GM23248 (cell line): Measurements from ENCODE around the gene C3orf18. TPM values are rescaled to one million over a fixed set of nuclear protein-coding genes. Genes with fewer than 3 reads are reported as not detected.

Experiments
- DNase-seq: peaks from one replicate; pipeline ENCODE4 v3.0.0-alpha.2; 2015
- H2AFZ ChIP-seq: fragments of 200-600 bp; sonication (generic); 2 replicates; pipeline ENCODE4 v1.6.1; 2016; ENCODE audit warnings: antibody characterized with exemption
- H3F3A ChIP-seq: fragments of 200-600 bp; sonication (generic); 2 replicates; pipeline ENCODE4 v1.6.1; 2016; ENCODE audit warnings: mild to moderate bottlenecking, antibody characterized with exemption, mixed run types; ENCODE audit not compliant: insufficient read depth
- H3K27ac ChIP-seq: fragments of 200-600 bp; sonication (generic); 2 replicates; pipeline ENCODE4 v1.5.1; 2016; ENCODE audit warnings: mild to moderate bottlenecking
- H3K27me3 ChIP-seq: fragments of 200-600 bp; sonication (generic); replicated peaks from 2 replicates; pipeline ENCODE4 v1.6.1; 2016; ENCODE audit warnings: mild to moderate bottlenecking; ENCODE audit not compliant: insufficient read depth
- H3K36me3 ChIP-seq: fragments of 200-600 bp; sonication (generic); 2 replicates; pipeline ENCODE4 v1.6.1; 2016; ENCODE audit warnings: low read depth, mild to moderate bottlenecking
- H3K4me1 ChIP-seq: fragments of 200-600 bp; sonication (generic); 2 replicates; pipeline ENCODE4 v1.6.1; 2016; ENCODE audit warnings: mild to moderate bottlenecking; ENCODE audit not compliant: insufficient read depth
- H3K4me2 ChIP-seq: fragments of 200-600 bp; sonication (generic); one replicate; pipeline ENCODE4 v1.6.1; 2016; ENCODE audit warnings: mild to moderate bottlenecking; ENCODE audit not compliant: unreplicated experiment
- H3K4me3 ChIP-seq: fragments of 200-600 bp; sonication (generic); 2 replicates; pipeline ENCODE4 v1.5.1; 2016; ENCODE audit warnings: mild to moderate bottlenecking
- H3K79me2 ChIP-seq: fragments of 200-600 bp; sonication (generic); 2 replicates; pipeline ENCODE4 v1.6.1; 2016; ENCODE audit warnings: mild to moderate bottlenecking; ENCODE audit not compliant: insufficient read depth
- H3K9ac ChIP-seq: fragments of 200-600 bp; sonication (generic); 2 replicates; pipeline ENCODE4 v1.6.1; 2016; ENCODE audit warnings: mild to moderate bottlenecking
- H3K9me2 ChIP-seq: fragments of 200-600 bp; sonication (generic); 2 replicates; pipeline ENCODE4 v1.6.1; 2016; ENCODE audit warnings: mixed run types, mild to moderate bottlenecking, moderate library complexity; ENCODE audit not compliant: insufficient read depth
- H3K9me3 ChIP-seq: fragments of 200-600 bp; sonication (generic); one replicate; pipeline ENCODE4 v1.6.1; 2017; ENCODE audit warnings: low read depth
- H4K20me1 ChIP-seq: fragments of 200-600 bp; sonication (generic); 2 replicates; pipeline ENCODE4 v1.6.0; 2016; ENCODE audit not compliant: insufficient read depth
- EZH2 ChIP-seq: fragments of 200-600 bp; sonication (generic); IDR thresholded peaks from 2 replicates; pipeline ENCODE4 v1.6.1; 2018; ENCODE audit warnings: antibody characterized with exemption, mild to moderate bottlenecking; ENCODE audit not compliant: insufficient read depth, poor library complexity, severe bottlenecking
- EZH2phosphoT487 ChIP-seq: fragments of 200-600 bp; sonication (generic); IDR thresholded peaks from 2 replicates; pipeline ENCODE4 v1.6.1; 2018; ENCODE audit warnings: antibody characterized with exemption, moderate library complexity, mild to moderate bottlenecking, low read depth; ENCODE audit not compliant: insufficient read depth
- WGBS, 2 experiments: methylation state at CpG; one replicate each; pipeline ENCODE4 v1.1.6; 2015 to 2017; ENCODE audit warnings: low lambda C conversion rate in 2 of 2, low coverage in 1 of 2; ENCODE audit errors: missing lambda C conversion rate in 2 of 2; 5-methylcytosine and 5-hydroxymethylcytosine counted together
- in situ Hi-C: fragments of 300-500 bp; cut with MboI; formaldehyde crosslinking; loops from 2 replicates; pipeline ENCODE4 v1.15.0; 2020
- polyA plus RNA-seq: library from polyadenylated mRNA; unstranded; fragments of >200 nt; fragmentation: Nextera tagmentation; extraction: Ambion mirVana; gene quantifications from 2 replicates; pipeline ENCODE4 v1.2.1, GENCODE V29; 2016
- total RNA-seq: library from RNA; depleted of rRNA; stranded (reverse); fragments of >200 nt; shearing (Covaris generic); gene quantifications from 2 replicates; pipeline ENCODE4 v1.2.3, GENCODE V29; 2014

Gene C3orf18
- total and polyA plus RNA-seq, 2 experiments from 2014 or later = 17.3 to 17.4 TPM

- WGBS, 2 experiments = 71 to 75% methylated on average over 9 of the region's 9 CpGs
- H3K27me3 ChIP-seq = peaks cover 28% of the 10 kb centered on the region
- no peaks in the 10 kb centered on the region for H3K9me3 ChIP-seq
- no peak overlapping the region for H3K4me3 ChIP-seq
- H3K36me3 ChIP-seq = no peaks in the 10 kb centered on the region
- no peak overlapping the region for H3K27ac ChIP-seq
- in situ Hi-C loops = loop anchor here (10.0 to 25.0 kb wide), 2 partner anchors 190 to 323 kb away; partner anchors contain the start of genes RASSF1, SLC38A3 and ZMYND10
- H3K9ac ChIP-seq = no peak overlapping the region
- H2AFZ ChIP-seq = no peak overlapping the region
- no peaks in the 10 kb centered on the region for H3K4me1 ChIP-seq
- H3K79me2 ChIP-seq = no peaks in the 10 kb centered on the region
- H4K20me1 ChIP-seq = no peaks in the 10 kb centered on the region
- no peak overlapping the region for H3K4me2 ChIP-seq
- no peaks in the 10 kb centered on the region for H3K9me2 ChIP-seq
- no peaks in the 10 kb centered on the region for H3F3A ChIP-seq
- DNase-seq = peak; percentile 18
- TF ChIP-seq EZH2 = no peak
- TF ChIP-seq EZH2phosphoT487 = no peak
These were observed 32.7 kb downstream of the C3orf18 start for GRCh38 chr3:50534681-50535330.

DNA sequence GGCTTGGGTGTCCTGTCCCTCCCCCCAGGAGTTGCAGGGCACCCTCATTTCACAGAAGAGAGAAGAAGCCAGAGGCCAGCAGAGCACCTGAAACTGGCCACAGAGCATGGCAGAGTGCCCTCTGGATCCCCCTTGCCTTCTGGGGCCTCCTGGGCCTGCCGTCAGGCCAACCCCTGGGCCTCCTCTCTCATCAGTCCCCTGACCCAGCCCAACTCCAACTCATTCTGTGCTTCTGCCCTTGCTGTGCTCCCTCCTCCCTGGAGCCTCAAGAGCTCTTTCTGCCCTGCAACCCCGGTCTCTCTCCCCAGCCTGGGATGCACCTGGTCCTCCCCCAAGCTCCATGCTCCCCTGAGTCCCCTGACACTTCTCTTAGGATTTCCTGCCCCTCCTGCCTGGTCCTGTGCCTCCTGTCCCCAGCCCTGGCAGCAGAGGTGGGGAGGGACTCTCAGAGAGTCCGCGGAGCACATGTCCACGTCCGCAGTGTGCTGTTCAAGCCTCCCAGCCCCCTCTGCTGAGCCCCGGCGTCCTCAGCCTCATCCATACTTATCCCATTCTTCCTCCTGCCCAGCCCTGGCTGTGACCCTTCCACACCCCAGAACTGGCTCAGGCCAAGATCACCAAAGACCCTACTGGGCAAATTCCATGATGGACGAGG lies 33.6 kb downstream of the C3orf18 start:
- Histone ChIP-seq H3K27ac (no peak overlapping the region), H4K20me1 (no peaks in the 10 kb centered on the region), H2AFZ (no peak overlapping the region), H3K4me3 (no peak overlapping the region), H3K4me2 (no peak overlapping the region), H3K27me3 (peaks cover 29% of the 10 kb centered on the region), H3K9me3 (no peaks in the 10 kb centered on the region), H3K9ac (no peak overlapping the region), H3F3A (no peaks in the 10 kb centered on the region), H3K4me1 (no peaks in the 10 kb centered on the region), H3K79me2 (no peaks in the 10 kb centered on the region), H3K36me3 (no peaks in the 10 kb centered on the region), H3K9me2 (no peaks in the 10 kb centered on the region)
- no peak for DNase-seq
- WGBS, 2 experiments = 73 to 74% methylated on average over 9 of the region's 9 CpGs
- in situ Hi-C loops = loop anchor here (10.0 to 25.0 kb wide), 2 partner anchors 189 to 322 kb away; partner anchors contain the start of genes RASSF1, SLC38A3 and ZMYND10
- no peak for TF ChIP-seq EZH2
- TF ChIP-seq EZH2phosphoT487 = no peak

DNA sequence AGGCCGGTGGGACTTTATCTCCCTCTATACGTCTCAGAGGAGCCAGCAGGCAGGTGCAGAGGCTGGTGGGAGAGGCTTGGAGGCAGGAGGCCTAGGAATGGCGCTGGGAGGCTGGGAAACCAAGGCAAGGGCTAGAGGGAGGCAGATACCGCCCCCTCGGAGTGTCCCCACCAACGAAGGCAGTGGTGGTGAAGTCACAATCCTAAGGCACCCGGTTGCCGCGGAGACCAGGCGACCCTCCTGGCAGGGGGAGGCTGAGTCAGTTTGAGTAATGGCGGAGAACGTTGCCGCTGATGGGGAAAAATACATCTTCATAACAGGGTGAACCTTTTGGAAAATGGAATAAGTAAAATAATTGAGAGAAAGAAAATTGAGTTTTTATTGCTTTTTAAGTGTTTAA lies 34.2 kb downstream of the C3orf18 start:
- H3K9ac ChIP-seq = no peak overlapping the region
- in situ Hi-C loops = loop anchor here (10.0 to 25.0 kb wide), 2 partner anchors 189 to 321 kb away; partner anchors contain the start of genes RASSF1, SLC38A3 and ZMYND10
- H3K79me2 ChIP-seq = no peaks in the 10 kb centered on the region
- WGBS, 2 experiments = 58 to 59% methylated on average over 13 of the region's 13 CpGs
- TF ChIP-seq EZH2phosphoT487 (no peak), EZH2 (no peak)
- H3K9me3 ChIP-seq = no peaks in the 10 kb centered on the region
- H3K4me1 ChIP-seq = no peaks in the 10 kb centered on the region
- H3K4me2 ChIP-seq = no peak overlapping the region
- peaks cover 24% of the 10 kb centered on the region for H3K27me3 ChIP-seq
- H3K9me2 ChIP-seq = no peaks in the 10 kb centered on the region
- no peak overlapping the region for H3K4me3 ChIP-seq
- H3F3A ChIP-seq = no peaks in the 10 kb centered on the region
- no peak overlapping the region for H3K27ac ChIP-seq
- no peak overlapping the region for H2AFZ ChIP-seq
- no peak for DNase-seq
- H3K36me3 ChIP-seq = no peaks in the 10 kb centered on the region
- H4K20me1 ChIP-seq = no peaks in the 10 kb centered on the region

- in situ Hi-C loops = loop anchor here (10.0 to 25.0 kb wide), 2 partner anchors 187 to 320 kb away; partner anchors contain the start of genes RASSF1, SLC38A3 and ZMYND10
- H3K4me2 ChIP-seq = no peak overlapping the region
- peak; percentile 24 for DNase-seq
- H4K20me1 ChIP-seq = no peaks in the 10 kb centered on the region
- 78 to 80% methylated on average over 9 of the region's 9 CpGs for WGBS, 2 experiments
- no peaks in the 10 kb centered on the region for H3K9me3 ChIP-seq
- H3K79me2 ChIP-seq = no peaks in the 10 kb centered on the region
- H3K9me2 ChIP-seq = no peaks in the 10 kb centered on the region
- H3K27ac ChIP-seq = no peak overlapping the region
- H3K4me1 ChIP-seq = no peaks in the 10 kb centered on the region
- no peak overlapping the region for H3K4me3 ChIP-seq
- H2AFZ ChIP-seq = no peak overlapping the region
- no peaks in the 10 kb centered on the region for H3K36me3 ChIP-seq
- no peak for TF ChIP-seq EZH2phosphoT487
- H3F3A ChIP-seq = no peaks in the 10 kb centered on the region
- H3K27me3 ChIP-seq = peaks cover 24% of the 10 kb centered on the region
- no peak overlapping the region for H3K9ac ChIP-seq
These were observed 35.4 kb downstream of the C3orf18 start for GRCh38 chr3:50532062-50532705.
